HepG2 (cell line): ENCODE data around the gene LYZL1.

ENCODE experiments used
- GFI1 ChIP-seq: sonication (generic); formaldehyde crosslinking; IDR thresholded peaks from 2 replicates; pipeline ENCODE4 v1.5.0; 2020; ENCODE audit warnings: missing genetic modification reagents, mild to moderate bottlenecking, borderline replicate concordance
- HDAC2 ChIP-seq: sonication (generic); formaldehyde crosslinking; IDR thresholded peaks from 2 replicates; pipeline ENCODE4 v1.4.0; 2020; ENCODE audit warnings: missing genetic modification reagents
- IKZF1 ChIP-seq: fragments of 450-650 bp; IDR thresholded peaks from 2 replicates; pipeline ENCODE4 v1.7.1; 2016
- POLR2A ChIP-seq, 2 experiments: IDR thresholded peaks; 2 replicates each; pipeline ENCODE4 v1.6.1; 2011; ENCODE audit warnings: low read depth in 2 of 2, low read length in 2 of 2, mild to moderate bottlenecking in 1 of 2, moderate library complexity in 1 of 2; ENCODE audit not compliant: insufficient read depth in 1 of 2
- RNF2 ChIP-seq: fragments of 450-650 bp; conservative IDR thresholded peaks from 2 replicates; pipeline ENCODE4 v1.6.1; 2016; ENCODE audit warnings: low read depth
- ZNF552 ChIP-seq: sonication (generic); formaldehyde crosslinking; IDR thresholded peaks from 2 replicates; pipeline ENCODE4 v1.9.0; 2022; ENCODE audit warnings: missing genetic modification reagents, mild to moderate bottlenecking, borderline replicate concordance
- ZNF577 ChIP-seq: sonication (generic); formaldehyde crosslinking; IDR thresholded peaks from 2 replicates; pipeline ENCODE4 v1.4.0; 2020; ENCODE audit warnings: mild to moderate bottlenecking, low read depth, missing genetic modification reagents, borderline replicate concordance
- ZNF644 ChIP-seq: IDR thresholded peaks from 2 replicates; pipeline ENCODE4 v1.6.1; 2016; ENCODE audit warnings: low read depth
- TF ChIP-seq, protein P1 (sequence below): sonication (generic); formaldehyde crosslinking; IDR thresholded peaks from 2 replicates; pipeline ENCODE4 v1.5.0; 2020; ENCODE audit warnings: mild to moderate bottlenecking, missing genetic modification reagents, moderate library complexity
- TF ChIP-seq, protein P2 (sequence below): sonication (generic); formaldehyde crosslinking; IDR thresholded peaks from 2 replicates; pipeline ENCODE4 v1.8.0; 2022; ENCODE audit warnings: missing genetic modification reagents, mild to moderate bottlenecking, inconsistent platforms, borderline replicate concordance
- TF ChIP-seq, protein P3 (sequence below): sonication (generic); formaldehyde crosslinking; IDR thresholded peaks from 2 replicates; pipeline ENCODE4 v1.5.0; 2020; ENCODE audit warnings: mild to moderate bottlenecking, missing genetic modification reagents
- TF ChIP-seq, protein P4 (sequence below): IDR thresholded peaks from 2 replicates; pipeline ENCODE4 v1.6.1; 2016; ENCODE audit warnings: missing compliant biosample characterization, missing genetic modification reagents, borderline replicate concordance

DNA sequence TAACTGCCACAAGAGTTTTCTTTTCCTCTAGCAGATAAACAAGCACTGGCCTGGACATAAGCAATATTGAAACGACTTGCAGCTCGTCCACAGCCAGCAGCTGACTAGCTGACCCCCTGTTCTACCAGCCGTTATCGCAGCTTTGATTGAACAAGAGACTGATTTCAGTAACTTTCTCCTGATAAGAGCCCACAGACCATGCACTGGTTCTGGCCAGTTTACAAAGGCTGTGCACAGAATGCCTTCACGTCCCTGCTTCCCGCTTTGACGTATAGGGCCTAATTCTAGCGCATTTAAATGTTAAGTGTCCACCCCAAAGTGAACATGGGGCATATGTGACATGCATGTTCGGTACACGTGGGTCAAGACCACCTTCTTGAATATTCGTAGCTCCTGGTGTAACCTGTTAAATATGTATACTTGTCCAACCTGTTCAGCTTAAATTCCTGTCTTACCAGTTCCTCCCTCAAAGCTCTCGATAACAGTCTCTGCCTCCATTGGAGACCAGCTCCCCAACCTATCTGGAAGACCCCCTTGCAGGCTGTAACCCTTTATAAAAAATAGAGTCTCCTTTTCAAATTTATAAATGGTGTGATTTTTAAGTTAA is 69.2 kb downstream of the LYZL1 start:
- TF ChIP-seq POLR2A (IDR thresholded peaks at IDR 0.05; ENCODE audit: insufficient read depth in 1 of 2, low read depth in 2 of 2, low read length in 2 of 2): no peak
- no peak for TF ChIP-seq HDAC2 (CRISPR knock-in tag)
- TF ChIP-seq, protein P1, sequence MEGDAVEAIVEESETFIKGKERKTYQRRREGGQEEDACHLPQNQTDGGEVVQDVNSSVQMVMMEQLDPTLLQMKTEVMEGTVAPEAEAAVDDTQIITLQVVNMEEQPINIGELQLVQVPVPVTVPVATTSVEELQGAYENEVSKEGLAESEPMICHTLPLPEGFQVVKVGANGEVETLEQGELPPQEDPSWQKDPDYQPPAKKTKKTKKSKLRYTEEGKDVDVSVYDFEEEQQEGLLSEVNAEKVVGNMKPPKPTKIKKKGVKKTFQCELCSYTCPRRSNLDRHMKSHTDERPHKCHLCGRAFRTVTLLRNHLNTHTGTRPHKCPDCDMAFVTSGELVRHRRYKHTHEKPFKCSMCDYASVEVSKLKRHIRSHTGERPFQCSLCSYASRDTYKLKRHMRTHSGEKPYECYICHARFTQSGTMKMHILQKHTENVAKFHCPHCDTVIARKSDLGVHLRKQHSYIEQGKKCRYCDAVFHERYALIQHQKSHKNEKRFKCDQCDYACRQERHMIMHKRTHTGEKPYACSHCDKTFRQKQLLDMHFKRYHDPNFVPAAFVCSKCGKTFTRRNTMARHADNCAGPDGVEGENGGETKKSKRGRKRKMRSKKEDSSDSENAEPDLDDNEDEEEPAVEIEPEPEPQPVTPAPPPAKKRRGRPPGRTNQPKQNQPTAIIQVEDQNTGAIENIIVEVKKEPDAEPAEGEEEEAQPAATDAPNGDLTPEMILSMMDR (CRISPR knock-in tag): no peak
- no peak for TF ChIP-seq IKZF1
- no peak for TF ChIP-seq GFI1 (CRISPR knock-in tag)
- no peak for TF ChIP-seq RNF2
- TF ChIP-seq, protein P2, sequence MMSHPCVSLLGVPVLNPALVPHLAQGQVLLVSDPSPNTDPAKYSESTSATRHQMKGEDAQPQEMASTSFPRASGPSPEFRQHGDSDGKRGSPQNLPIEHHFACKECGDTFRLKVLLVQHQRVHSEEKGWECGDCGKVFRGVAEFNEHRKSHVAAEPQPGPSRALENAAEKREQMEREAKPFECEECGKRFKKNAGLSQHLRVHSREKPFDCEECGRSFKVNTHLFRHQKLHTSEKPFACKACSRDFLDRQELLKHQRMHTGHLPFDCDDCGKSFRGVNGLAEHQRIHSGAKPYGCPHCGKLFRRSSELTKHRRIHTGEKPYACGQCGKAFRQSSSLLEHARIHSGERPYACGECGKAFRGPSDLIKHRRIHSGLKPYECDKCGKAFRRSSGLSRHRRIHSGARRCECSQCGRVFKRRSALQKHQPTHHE: no peak
- TF ChIP-seq ZNF577 (CRISPR knock-in tag): no peak
- TF ChIP-seq ZNF552 (CRISPR knock-in tag): no peak
- no peak for TF ChIP-seq ZNF644 (CRISPR knock-in tag)
- TF ChIP-seq, protein P3, sequence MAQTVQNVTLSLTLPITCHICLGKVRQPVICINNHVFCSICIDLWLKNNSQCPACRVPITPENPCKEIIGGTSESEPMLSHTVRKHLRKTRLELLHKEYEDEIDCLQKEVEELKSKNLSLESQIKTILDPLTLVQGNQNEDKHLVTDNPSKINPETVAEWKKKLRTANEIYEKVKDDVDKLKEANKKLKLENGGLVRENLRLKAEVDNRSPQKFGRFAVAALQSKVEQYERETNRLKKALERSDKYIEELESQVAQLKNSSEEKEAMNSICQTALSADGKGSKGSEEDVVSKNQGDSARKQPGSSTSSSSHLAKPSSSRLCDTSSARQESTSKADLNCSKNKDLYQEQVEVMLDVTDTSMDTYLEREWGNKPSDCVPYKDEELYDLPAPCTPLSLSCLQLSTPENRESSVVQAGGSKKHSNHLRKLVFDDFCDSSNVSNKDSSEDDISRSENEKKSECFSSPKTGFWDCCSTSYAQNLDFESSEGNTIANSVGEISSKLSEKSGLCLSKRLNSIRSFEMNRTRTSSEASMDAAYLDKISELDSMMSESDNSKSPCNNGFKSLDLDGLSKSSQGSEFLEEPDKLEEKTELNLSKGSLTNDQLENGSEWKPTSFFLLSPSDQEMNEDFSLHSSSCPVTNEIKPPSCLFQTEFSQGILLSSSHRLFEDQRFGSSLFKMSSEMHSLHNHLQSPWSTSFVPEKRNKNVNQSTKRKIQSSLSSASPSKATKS (CRISPR knock-in tag): no peak
- TF ChIP-seq, protein P4, sequence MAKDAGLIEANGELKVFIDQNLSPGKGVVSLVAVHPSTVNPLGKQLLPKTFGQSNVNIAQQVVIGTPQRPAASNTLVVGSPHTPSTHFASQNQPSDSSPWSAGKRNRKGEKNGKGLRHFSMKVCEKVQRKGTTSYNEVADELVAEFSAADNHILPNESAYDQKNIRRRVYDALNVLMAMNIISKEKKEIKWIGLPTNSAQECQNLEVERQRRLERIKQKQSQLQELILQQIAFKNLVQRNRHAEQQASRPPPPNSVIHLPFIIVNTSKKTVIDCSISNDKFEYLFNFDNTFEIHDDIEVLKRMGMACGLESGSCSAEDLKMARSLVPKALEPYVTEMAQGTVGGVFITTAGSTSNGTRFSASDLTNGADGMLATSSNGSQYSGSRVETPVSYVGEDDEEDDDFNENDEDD: no peak
